IPS-18a (cell line): Measurements from ENCODE around the gene DDAH1.
A peak's percentile ranks its signal among the peaks of the same experiment; 100 is the strongest.

Source experiments
- H3K27ac ChIP-seq: one replicate; pipeline ENCODE4 v1.5.1; 2013; ENCODE audit warnings: low read length
- H3K27me3 ChIP-seq: one replicate; pipeline ENCODE4 v1.6.1; 2013; ENCODE audit warnings: mild to moderate bottlenecking, low read length; ENCODE audit not compliant: control insufficient read depth, insufficient read depth
- H3K36me3 ChIP-seq: one replicate; pipeline ENCODE4 v1.6.1; 2013; ENCODE audit warnings: low read depth, low read length; ENCODE audit not compliant: control insufficient read depth
- H3K4me1 ChIP-seq: one replicate; pipeline ENCODE4 v1.6.1; 2013; ENCODE audit warnings: low read depth, low read length; ENCODE audit not compliant: control insufficient read depth
- H3K4me3 ChIP-seq: one replicate; pipeline ENCODE4 v1.5.1; 2013; ENCODE audit warnings: low read length
- H3K9ac ChIP-seq: one replicate; pipeline ENCODE4 v1.6.1; 2013; ENCODE audit warnings: mild to moderate bottlenecking, low read length, moderate library complexity
- H3K9me3 ChIP-seq: one replicate; pipeline ENCODE4 v1.6.1; 2013; ENCODE audit warnings: low read depth, low read length; ENCODE audit not compliant: control insufficient read depth

Gene DDAH1

GRCh38 chr1:85319931-85320330, 145.0 kb downstream of the DDAH1 start:
- Histone ChIP-seq H3K36me3 (no peaks in the 10 kb centered on the region), H3K27me3 (no peaks in the 10 kb centered on the region), H3K9ac (no peak overlapping the region), H3K9me3 (no peaks in the 10 kb centered on the region), H3K27ac (no peak overlapping the region), H3K4me1 (peaks cover 4% of the 10 kb centered on the region), H3K4me3 (no peak overlapping the region)

- Histone ChIP-seq H3K4me1 (no peaks in the 10 kb centered on the region), H3K9ac (no peak overlapping the region), H3K4me3 (no peak overlapping the region), H3K36me3 (no peaks in the 10 kb centered on the region), H3K27ac (no peak overlapping the region), H3K9me3 (no peaks in the 10 kb centered on the region), H3K27me3 (no peaks in the 10 kb centered on the region)
These were observed 145.5 kb downstream of the DDAH1 start for GRCh38 chr1:85319491-85319890.

- Histone ChIP-seq H3K4me1 (no peaks in the 10 kb centered on the region), H3K9me3 (no peaks in the 10 kb centered on the region), H3K36me3 (no peaks in the 10 kb centered on the region), H3K27me3 (no peaks in the 10 kb centered on the region), H3K4me3 (no peak overlapping the region), H3K9ac (no peak overlapping the region), H3K27ac (no peak overlapping the region)
These were observed 146.7 kb downstream of the DDAH1 start for GRCh38 chr1:85318217-85318616.

GRCh38 chr1:85317560-85317959, 147.4 kb downstream of the DDAH1 start:
- Histone ChIP-seq H3K9me3 (no peaks in the 10 kb centered on the region), H3K9ac (no peak overlapping the region), H3K27me3 (no peaks in the 10 kb centered on the region), H3K36me3 (no peaks in the 10 kb centered on the region), H3K4me1 (no peaks in the 10 kb centered on the region), H3K4me3 (no peak overlapping the region), H3K27ac (no peak overlapping the region)

GRCh38 chr1:85316321-85316720, 148.6 kb downstream of the DDAH1 start:
- no peaks in the 10 kb centered on the region for H3K36me3 ChIP-seq
- no peak overlapping the region for H3K4me3 ChIP-seq
- no peaks in the 10 kb centered on the region for H3K27me3 ChIP-seq
- no peak overlapping the region for H3K9ac ChIP-seq
- H3K4me1 ChIP-seq, result no peaks in the 10 kb centered on the region
- no peak overlapping the region for H3K27ac ChIP-seq
- H3K9me3 ChIP-seq, result no peaks in the 10 kb centered on the region

- H3K27ac ChIP-seq, result no peak overlapping the region
These were observed 149.2 kb downstream of the DDAH1 start for GRCh38 chr1:85315789-85316188.

GRCh38 chr1:85314726-85315125, 150.2 kb downstream of the DDAH1 start:
- Histone ChIP-seq H3K4me3 (no peak overlapping the region), H3K9ac (no peak overlapping the region), H3K27me3 (no peaks in the 10 kb centered on the region), H3K9me3 (no peaks in the 10 kb centered on the region), H3K4me1 (no peaks in the 10 kb centered on the region), H3K27ac (no peak overlapping the region), H3K36me3 (no peaks in the 10 kb centered on the region)

More at GRCh38 chr1:85315789-85316188, 149.2 kb downstream of the DDAH1 start:
- H3K4me3 ChIP-seq, result no peak overlapping the region
- H3K9me3 ChIP-seq, result no peaks in the 10 kb centered on the region
- no peaks in the 10 kb centered on the region for H3K36me3 ChIP-seq
- no peaks in the 10 kb centered on the region for H3K27me3 ChIP-seq
- no peak overlapping the region for H3K9ac ChIP-seq
- no peaks in the 10 kb centered on the region for H3K4me1 ChIP-seq

- H3K4me1 ChIP-seq, result no peaks in the 10 kb centered on the region
- H3K4me3 ChIP-seq, result no peak overlapping the region
- no peaks in the 10 kb centered on the region for H3K36me3 ChIP-seq
- H3K9ac ChIP-seq, result no peak overlapping the region
- no peaks in the 10 kb centered on the region for H3K9me3 ChIP-seq
- no peak overlapping the region for H3K27ac ChIP-seq
- H3K27me3 ChIP-seq, result no peaks in the 10 kb centered on the region
These were observed 150.9 kb downstream of the DDAH1 start for GRCh38 chr1:85313888-85314696.

- H3K9me3 ChIP-seq, result no peaks in the 10 kb centered on the region
- H3K9ac ChIP-seq, result no peak overlapping the region
- H3K27ac ChIP-seq, result no peak overlapping the region
- H3K4me3 ChIP-seq, result no peak overlapping the region
- H3K27me3 ChIP-seq, result no peaks in the 10 kb centered on the region
- peaks cover 10% of the 10 kb centered on the region for H3K4me1 ChIP-seq
- no peaks in the 10 kb centered on the region for H3K36me3 ChIP-seq
These were observed 153.1 kb downstream of the DDAH1 start for GRCh38 chr1:85311818-85312217.

GRCh38 chr1:85308833-85309350, 156.1 kb downstream of the DDAH1 start:
- no peak overlapping the region for H3K27ac ChIP-seq
- no peaks in the 10 kb centered on the region for H3K9me3 ChIP-seq
- H3K27me3 ChIP-seq, result no peaks in the 10 kb centered on the region
- peaks cover 10% of the 10 kb centered on the region for H3K4me1 ChIP-seq
- H3K9ac ChIP-seq, result no peak overlapping the region
- no peaks in the 10 kb centered on the region for H3K36me3 ChIP-seq
- no peak overlapping the region for H3K4me3 ChIP-seq

GRCh38 chr1:85307987-85308832, 156.7 kb downstream of the DDAH1 start:
- Histone ChIP-seq H3K27me3 (no peaks in the 10 kb centered on the region), H3K9me3 (no peaks in the 10 kb centered on the region), H3K4me3 (peak overlapping the region; percentile 21), H3K36me3 (no peaks in the 10 kb centered on the region), H3K4me1 (peaks cover 10% of the 10 kb centered on the region), H3K9ac (no peak overlapping the region), H3K27ac (no peak overlapping the region)
